Panc1 (cell line): Measurements from ENCODE around the gene MBTD1. TPM values are rescaled to one million over a fixed set of nuclear protein-coding genes. Genes with fewer than 3 reads are reported as not detected.

Source experiments
- ATAC-seq: fragments of 200-7000 bp; cut with Tn5 transposase; 2 replicates; pipeline ENCODE4 v1.9.1; 2020; ENCODE audit warnings: mild to moderate bottlenecking, moderate library complexity
- BruUV-seq: library from RNA; stranded (reverse); fragments of 400-500 nt; replicated peaks from 2 replicates; lab custom pipeline; 2021; lab: Mats Ljungman, UMichigan
- CTCF ChIA-PET: fragments of 300-600 bp; sonication (Branson Sonifier 250); formaldehyde crosslinking; loops from one replicate; lab custom pipeline; 2022; ENCODE audit warnings: antibody characterized with exemption; lab: Charles Lee
- POLR2A ChIA-PET: fragments of 300-600 bp; sonication (Branson Sonifier 250); formaldehyde crosslinking; loops from one replicate; lab custom pipeline; 2022; ENCODE audit warnings: antibody characterized with exemption; lab: Charles Lee
- DNase-seq: peaks from one replicate; pipeline ENCODE4 v3.0.0-alpha.2; 2010; ENCODE audit warnings: low read depth, low spot score
- H3K27ac ChIP-seq: 2 replicates; pipeline ENCODE4 v1.5.1; 2011; ENCODE audit warnings: mild to moderate bottlenecking, low read length, inconsistent platforms
- H3K27me3 ChIP-seq: fragments of 200-500 bp; sonication (Bioruptor generic); 2 replicates; pipeline ENCODE4 v1.6.0; 2014; ENCODE audit warnings: low read length, inconsistent platforms; ENCODE audit not compliant: control insufficient read depth, insufficient read depth
- H3K36me3 ChIP-seq: fragments of 200-500 bp; sonication (Bioruptor generic); 2 replicates; pipeline ENCODE4 v1.5.1; 2014; ENCODE audit warnings: inconsistent platforms, mild to moderate bottlenecking, low read length, moderate library complexity; ENCODE audit not compliant: control insufficient read depth, insufficient read depth
- H3K4me1 ChIP-seq: 2 replicates; pipeline ENCODE4 v1.5.1; 2011; ENCODE audit warnings: inconsistent platforms, mild to moderate bottlenecking, low read length, moderate library complexity; ENCODE audit not compliant: control insufficient read depth, insufficient read depth
- H3K4me3 ChIP-seq, 2 experiments: 2 replicates each; pipeline ENCODE4 v1.5.1; 2011 to 2012; ENCODE audit warnings: low read depth in 2 of 2, low read length in 2 of 2, mild to moderate bottlenecking in 2 of 2, inconsistent platforms in 1 of 2, moderate library complexity in 1 of 2
- H3K9me3 ChIP-seq: fragments of 200-500 bp; sonication (Bioruptor generic); 2 replicates; pipeline ENCODE4 v1.5.1; 2014; ENCODE audit warnings: low read depth, mild to moderate bottlenecking, inconsistent platforms, low read length, moderate library complexity; ENCODE audit not compliant: control insufficient read depth, insufficient read depth
- POLR2AphosphoS5 ChIP-seq: IDR thresholded peaks from 2 replicates; pipeline ENCODE4 v1.6.1; 2012; ENCODE audit warnings: mild to moderate bottlenecking, low read depth, low read length, moderate library complexity
- SIN3A ChIP-seq: IDR thresholded peaks from 2 replicates; pipeline ENCODE4 v1.6.1; 2012; ENCODE audit warnings: low read depth, mild to moderate bottlenecking, low read length, moderate library complexity, borderline replicate concordance; ENCODE audit not compliant: insufficient read depth
- TCF7L2 ChIP-seq: IDR thresholded peaks from 2 replicates; pipeline ENCODE4 v1.6.1; 2011; ENCODE audit warnings: mild to moderate bottlenecking, low read depth, low read length, inconsistent platforms
- in situ Hi-C: cut with HindIII; loops from 2 replicates; pipeline ENCODE4 v1.10.0; 2016; ENCODE audit warnings: low sequenced_read_pairs, low pct_unique_long_range_greater_than_20kb
- intact Hi-C: fragments of 100-400 bp; cut with micrococcal nuclease; formaldehyde crosslinking; loops from one replicate; pipeline ENCODE4 v1.10.0; 2022; ENCODE audit not compliant: unreplicated experiment
- total RNA-seq: library from RNA; stranded (reverse); gene quantifications from one replicate; pipeline ENCODE4 v1.2.1, GENCODE V29; 2021; ENCODE audit not compliant: unreplicated experiment
- TF ChIP-seq, protein P1 (sequence below): fragments of 450-650 bp; IDR thresholded peaks from 2 replicates; pipeline ENCODE4 v1.5.1; 2017; ENCODE audit warnings: mild to moderate bottlenecking
- TF ChIP-seq, protein P2 (sequence below), 2 experiments: IDR thresholded peaks; 2 replicates each; pipeline ENCODE4 v1.6.1; 2011 to 2012; ENCODE audit warnings: low read depth in 2 of 2, control low read depth in 1 of 2, low read length in 1 of 2, mild to moderate bottlenecking in 1 of 2, moderate library complexity in 1 of 2; ENCODE audit not compliant: insufficient read depth in 1 of 2

MBTD1 gene
- total RNA-seq, 1 experiment from 2014 or later = 16.6 TPM

DNA sequence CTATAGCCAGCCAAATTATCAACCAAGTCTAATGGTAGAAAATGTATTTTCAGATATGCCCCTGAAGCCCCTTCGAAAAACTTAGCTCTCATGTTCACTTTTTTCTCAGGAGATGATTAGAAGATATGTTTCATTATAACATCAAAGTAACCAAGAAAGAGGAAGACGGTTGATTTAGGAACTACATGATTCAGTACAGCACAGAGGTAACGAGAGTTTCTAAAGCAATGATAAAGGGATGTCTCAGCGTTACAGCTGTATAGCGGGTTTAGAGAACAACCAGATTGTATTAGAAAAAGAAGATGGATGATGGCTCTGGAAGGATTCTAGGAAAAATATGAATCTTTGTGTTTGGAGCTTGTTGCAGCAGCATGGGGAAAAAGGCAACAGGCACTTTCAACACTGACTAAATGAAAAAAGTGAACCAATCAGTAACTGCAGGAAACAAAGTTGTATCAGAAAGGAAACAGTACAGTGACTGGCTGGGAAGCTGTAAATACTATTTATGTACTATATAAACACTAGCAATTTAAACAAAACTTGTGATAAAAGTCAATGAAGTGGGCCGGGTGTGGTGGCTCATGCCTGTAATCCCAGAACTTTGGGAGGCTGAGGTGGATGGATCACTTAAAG lies 21.5 kb downstream of the MBTD1 start:
- ChIA-PET CTCF (no interaction called here), POLR2A (no interaction called here)
- H3K9me3 ChIP-seq = no peaks in the 10 kb centered on the region
- H3K4me1 ChIP-seq = no peaks in the 10 kb centered on the region
- ATAC-seq (no peak), DNase-seq (no peak)
- TF ChIP-seq, protein P1, sequence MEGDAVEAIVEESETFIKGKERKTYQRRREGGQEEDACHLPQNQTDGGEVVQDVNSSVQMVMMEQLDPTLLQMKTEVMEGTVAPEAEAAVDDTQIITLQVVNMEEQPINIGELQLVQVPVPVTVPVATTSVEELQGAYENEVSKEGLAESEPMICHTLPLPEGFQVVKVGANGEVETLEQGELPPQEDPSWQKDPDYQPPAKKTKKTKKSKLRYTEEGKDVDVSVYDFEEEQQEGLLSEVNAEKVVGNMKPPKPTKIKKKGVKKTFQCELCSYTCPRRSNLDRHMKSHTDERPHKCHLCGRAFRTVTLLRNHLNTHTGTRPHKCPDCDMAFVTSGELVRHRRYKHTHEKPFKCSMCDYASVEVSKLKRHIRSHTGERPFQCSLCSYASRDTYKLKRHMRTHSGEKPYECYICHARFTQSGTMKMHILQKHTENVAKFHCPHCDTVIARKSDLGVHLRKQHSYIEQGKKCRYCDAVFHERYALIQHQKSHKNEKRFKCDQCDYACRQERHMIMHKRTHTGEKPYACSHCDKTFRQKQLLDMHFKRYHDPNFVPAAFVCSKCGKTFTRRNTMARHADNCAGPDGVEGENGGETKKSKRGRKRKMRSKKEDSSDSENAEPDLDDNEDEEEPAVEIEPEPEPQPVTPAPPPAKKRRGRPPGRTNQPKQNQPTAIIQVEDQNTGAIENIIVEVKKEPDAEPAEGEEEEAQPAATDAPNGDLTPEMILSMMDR = no peak
- TF ChIP-seq SIN3A (no peak), POLR2AphosphoS5 (no peak)
- BruUV-seq = no TSS peak
- no peaks in the 10 kb centered on the region for H3K27me3 ChIP-seq
- no peaks in the 10 kb centered on the region for H3K36me3 ChIP-seq
- H3K4me3 ChIP-seq = no peak overlapping the region
- in situ Hi-C loops = no loop called here
- H3K27ac ChIP-seq = no peak overlapping the region
- intact Hi-C loops = no loop called here

DNA sequence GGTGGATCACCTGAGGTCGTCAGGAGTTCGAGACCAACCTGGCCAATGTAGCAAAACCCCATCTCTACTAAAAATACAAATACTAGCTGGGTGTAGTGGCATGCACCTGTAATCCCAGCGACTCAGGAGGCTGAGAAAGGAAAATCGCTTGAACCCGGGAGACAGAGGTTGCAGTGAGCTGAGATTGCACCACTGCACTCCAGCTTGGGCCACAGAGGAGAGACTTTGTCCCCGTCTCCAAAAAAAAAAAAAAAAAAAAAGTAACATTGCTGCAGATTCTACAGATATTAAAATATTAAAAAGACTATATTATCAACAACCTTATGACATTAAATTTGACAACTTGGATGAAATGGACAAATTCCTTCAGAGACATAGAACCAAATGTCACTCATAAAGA lies 25.7 kb downstream of the MBTD1 start:
- in situ Hi-C loops = no loop called here
- POLR2A ChIA-PET = interaction anchor here (0.6 kb wide), 1 partner anchor 406 kb away, joined by 5 read pairs; no protein-coding TSS in a partner anchor
- BruUV-seq = no TSS peak
- no peaks in the 10 kb centered on the region for H3K4me1 ChIP-seq
- CTCF ChIA-PET = no interaction called here
- H3K9me3 ChIP-seq = no peaks in the 10 kb centered on the region
- no peak for ATAC-seq
- intact Hi-C loops = no loop called here
- TF ChIP-seq POLR2AphosphoS5 = no peak
- TF ChIP-seq, protein P2, sequence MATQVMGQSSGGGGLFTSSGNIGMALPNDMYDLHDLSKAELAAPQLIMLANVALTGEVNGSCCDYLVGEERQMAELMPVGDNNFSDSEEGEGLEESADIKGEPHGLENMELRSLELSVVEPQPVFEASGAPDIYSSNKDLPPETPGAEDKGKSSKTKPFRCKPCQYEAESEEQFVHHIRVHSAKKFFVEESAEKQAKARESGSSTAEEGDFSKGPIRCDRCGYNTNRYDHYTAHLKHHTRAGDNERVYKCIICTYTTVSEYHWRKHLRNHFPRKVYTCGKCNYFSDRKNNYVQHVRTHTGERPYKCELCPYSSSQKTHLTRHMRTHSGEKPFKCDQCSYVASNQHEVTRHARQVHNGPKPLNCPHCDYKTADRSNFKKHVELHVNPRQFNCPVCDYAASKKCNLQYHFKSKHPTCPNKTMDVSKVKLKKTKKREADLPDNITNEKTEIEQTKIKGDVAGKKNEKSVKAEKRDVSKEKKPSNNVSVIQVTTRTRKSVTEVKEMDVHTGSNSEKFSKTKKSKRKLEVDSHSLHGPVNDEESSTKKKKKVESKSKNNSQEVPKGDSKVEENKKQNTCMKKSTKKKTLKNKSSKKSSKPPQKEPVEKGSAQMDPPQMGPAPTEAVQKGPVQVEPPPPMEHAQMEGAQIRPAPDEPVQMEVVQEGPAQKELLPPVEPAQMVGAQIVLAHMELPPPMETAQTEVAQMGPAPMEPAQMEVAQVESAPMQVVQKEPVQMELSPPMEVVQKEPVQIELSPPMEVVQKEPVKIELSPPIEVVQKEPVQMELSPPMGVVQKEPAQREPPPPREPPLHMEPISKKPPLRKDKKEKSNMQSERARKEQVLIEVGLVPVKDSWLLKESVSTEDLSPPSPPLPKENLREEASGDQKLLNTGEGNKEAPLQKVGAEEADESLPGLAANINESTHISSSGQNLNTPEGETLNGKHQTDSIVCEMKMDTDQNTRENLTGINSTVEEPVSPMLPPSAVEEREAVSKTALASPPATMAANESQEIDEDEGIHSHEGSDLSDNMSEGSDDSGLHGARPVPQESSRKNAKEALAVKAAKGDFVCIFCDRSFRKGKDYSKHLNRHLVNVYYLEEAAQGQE (IDR thresholded peaks at IDR 0.05; ENCODE audit: insufficient read depth in 1 of 2, low read depth in 2 of 2, low read length in 1 of 2) = no peak
- TF ChIP-seq, protein P1 = no peak
- no peak for TF ChIP-seq TCF7L2
- no peak for TF ChIP-seq SIN3A
- H3K27ac ChIP-seq = no peak overlapping the region
- no peak for DNase-seq
- H3K4me3 ChIP-seq = no peak overlapping the region
- H3K27me3 ChIP-seq = no peaks in the 10 kb centered on the region
- H3K36me3 ChIP-seq = no peaks in the 10 kb centered on the region
